HL-60 (cell line): ENCODE data around the gene SKP2.

ENCODE experiments used
- CTCF ChIP-seq: IDR thresholded peaks from one replicate; pipeline ENCODE4 v1.5.1; 2011; ENCODE audit warnings: low read length, control low read depth, inconsistent platforms; ENCODE audit not compliant: insufficient read depth
- GABPA ChIP-seq: IDR thresholded peaks from 2 replicates; pipeline ENCODE4 v1.6.1; 2012; ENCODE audit warnings: low read depth

GRCh38 chr5:36136581-36136980 lies 15.3 kb upstream of the SKP2 start:
- TF ChIP-seq CTCF = no peak
- TF ChIP-seq GABPA = no peak
